Measurements from ENCODE around the gene RUBCN.

GRCh38 chr3:197746209-197746608 is 9.5 kb upstream of the RUBCN start:
- TF ChIP-seq CTCF (IDR thresholded peaks at IDR 0.05) (no peak), POLR2A (IDR thresholded peaks at IDR 0.05) (no peak)
